H1 (cell line): ENCODE data around the gene CACNA1C. TPM values are rescaled to one million over a fixed set of nuclear protein-coding genes. Genes with fewer than 3 reads are reported as not detected.

Source experiments
- CHD7 ChIP-seq: fragments of 300-600 bp; sonication (generic); IDR thresholded peaks from 2 replicates; pipeline ENCODE4 v1.7.1; 2012; ENCODE audit warnings: low read length, moderate library complexity, mild to moderate bottlenecking, inconsistent platforms; ENCODE audit not compliant: insufficient replicate concordance
- GABPA ChIP-seq: IDR thresholded peaks from 2 replicates; pipeline ENCODE4 v1.6.1; 2011; ENCODE audit warnings: mild to moderate bottlenecking, low read length, moderate library complexity, borderline replicate concordance; ENCODE audit not compliant: insufficient read depth
- HDAC6 ChIP-seq: IDR thresholded peaks from one replicate; pipeline ENCODE4 v1.7.1; 2012; ENCODE audit warnings: low read depth, mild to moderate bottlenecking, inconsistent platforms, low read length, moderate library complexity
- JUN ChIP-seq: IDR thresholded peaks from 2 replicates; pipeline ENCODE4 v1.6.1; 2011; ENCODE audit warnings: low read depth, mild to moderate bottlenecking, improper control_type of control experiment, low read length
- KDM1A ChIP-seq: fragments of 200-600, 300-600 bp; sonication (generic); IDR thresholded peaks from 2 replicates; pipeline ENCODE4 v1.7.1; 2016; ENCODE audit warnings: mild to moderate bottlenecking, low read length, borderline replicate concordance
- POU5F1 ChIP-seq: IDR thresholded peaks from 2 replicates; pipeline ENCODE4 v1.6.1; 2011; ENCODE audit warnings: low read depth, mild to moderate bottlenecking, low read length, moderate library complexity
- SIN3A ChIP-seq, 2 experiments: IDR thresholded peaks in 1 of 2; conservative IDR thresholded peaks in 1 of 2; 2 replicates each; pipeline ENCODE4 v1.6.1; 2011 to 2012; ENCODE audit warnings: low read length in 2 of 2, improper control_type of control experiment in 1 of 2, low read depth in 1 of 2, mild to moderate bottlenecking in 1 of 2
- SP1 ChIP-seq: IDR thresholded peaks from 2 replicates; pipeline ENCODE4 v1.6.1; 2011; ENCODE audit warnings: low read depth, low read length
- ZNF274 ChIP-seq: IDR thresholded peaks from 2 replicates; pipeline ENCODE4 v1.7.0; 2012; ENCODE audit warnings: low read length, borderline replicate concordance; ENCODE audit errors: extremely low read depth
- polyA plus RNA-seq, 7 experiments: library from polyadenylated mRNA; depleted of rRNA in 3 of 7; stranded (reverse) in 5 of 7; unstranded in 2 of 7; fragments of >200 nt in 5 of 7; fragments of 200-250 nt in 2 of 7; gene quantifications; 1 replicate in 5 of 7; 2 replicates in 1 of 7; 4 replicates in 1 of 7; pipeline versions ENCODE4 v1.2.1 to v1.2.3, GENCODE V29; 2011 to 2013; ENCODE audit warnings: missing spikeins in 2 of 7, mixed read lengths in 2 of 7
- total RNA-seq: library from RNA; stranded (reverse); fragmentation: NEBNext Ultra II Directional; extraction: Animal tissue kit (Norgen Biotek cat#: 25700); gene quantifications from 2 replicates; pipeline ENCODE4 v1.2.1, GENCODE V29; 2021
- TF ChIP-seq, protein P1 (sequence below): IDR thresholded peaks from 2 replicates; pipeline ENCODE4 v1.6.1; 2011; ENCODE audit warnings: low read length, improper control_type of control experiment

The CACNA1C gene
- total and polyA plus RNA-seq, 2 of the 8 experiments (the other 6 are each of a cell fraction or from before 2014, with no cell fraction given), result 1.3 TPM

DNA sequence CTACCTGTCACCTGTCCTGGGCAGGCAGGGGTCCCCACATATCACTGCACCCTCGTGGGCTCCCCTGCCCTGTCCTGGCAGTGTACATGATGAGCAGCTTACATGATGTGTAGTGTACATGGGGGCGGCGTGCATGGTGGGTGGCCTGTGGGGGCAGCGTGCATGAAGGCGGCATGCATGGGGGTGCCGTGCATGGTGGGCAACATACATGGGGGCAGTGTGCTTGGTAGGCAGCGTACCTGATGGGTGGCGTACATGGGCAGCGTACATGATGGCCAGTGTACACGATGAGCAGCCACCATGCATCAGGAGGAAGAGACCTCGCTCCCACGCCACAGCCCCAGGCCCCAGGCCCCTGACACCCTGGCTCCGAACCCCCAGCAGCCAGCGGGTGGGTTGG, 266.3 kb downstream of the CACNA1C start (continued):
- TF ChIP-seq CHD7 (no peak), GABPA (no peak), SIN3A (conservative IDR thresholded peaks at IDR 0.05 in 1 of 2, IDR thresholded peaks at IDR 0.05 in 1 of 2; ENCODE audit: low read depth in 1 of 2, low read length in 2 of 2) (no peak), JUN (no peak), POU5F1 (no peak), SP1 (no peak), HDAC6 (no peak), ZNF274 (no peak), KDM1A (no peak)
- TF ChIP-seq, protein P1, sequence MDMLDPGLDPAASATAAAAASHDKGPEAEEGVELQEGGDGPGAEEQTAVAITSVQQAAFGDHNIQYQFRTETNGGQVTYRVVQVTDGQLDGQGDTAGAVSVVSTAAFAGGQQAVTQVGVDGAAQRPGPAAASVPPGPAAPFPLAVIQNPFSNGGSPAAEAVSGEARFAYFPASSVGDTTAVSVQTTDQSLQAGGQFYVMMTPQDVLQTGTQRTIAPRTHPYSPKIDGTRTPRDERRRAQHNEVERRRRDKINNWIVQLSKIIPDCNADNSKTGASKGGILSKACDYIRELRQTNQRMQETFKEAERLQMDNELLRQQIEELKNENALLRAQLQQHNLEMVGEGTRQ, result no peak
